Measurements from ENCODE around the gene TRIM26.

- no peak for TF ChIP-seq CTCF (IDR thresholded peaks at IDR 0.05; ENCODE audit: low read depth, low read length)
- no peak for TF ChIP-seq POLR2A (IDR thresholded peaks at IDR 0.05; ENCODE audit: extremely low read depth, insufficient read length)
- TF ChIP-seq MAX (IDR thresholded peaks at IDR 0.05; ENCODE audit: low read depth, low read length): no peak
Measured at GRCh38 chr6:30144811-30145210, 68.4 kb downstream of the TRIM26 start.
